Omental fat pad (tissue), 4 donors: ENCODE results near the gene RNF180. TPM values are rescaled to one million over a fixed set of nuclear protein-coding genes. Genes with fewer than 3 reads are reported as not detected.

ENCODE experiments used
- ATAC-seq: fragments of 150-250 bp; one replicate; pipeline ENCODE4 v1.9.1; 2016; ENCODE audit warnings: mild to moderate bottlenecking, moderate library complexity; ENCODE audit not compliant: low FRiP score
- DNase-seq: peaks from one replicate; pipeline ENCODE4 v3.0.0-alpha.2; 2019; ENCODE audit warnings: low spot score
- CTCF ChIP-seq, 3 donors: fragments of 450-650 bp; IDR thresholded peaks; one replicate each; pipeline ENCODE4 v1.5.1; 2016 to 2017; ENCODE audit warnings: antibody characterized with exemption in 3 of 3, mild to moderate bottlenecking in 3 of 3, moderate library complexity in 2 of 3
- total RNA-seq, 4 donors: library from RNA; depleted of rRNA; stranded (reverse); fragments of >200 nt; gene quantifications; one replicate each; pipeline ENCODE4 v1.1.0, GENCODE V29; 2016

Gene RNF180
- total RNA-seq: 10 to 100 TPM in 2 of 4 donors, 1 to 10 TPM in 2; 7.6 to 18.1 (median 11.5) TPM

GRCh38 chr5:64165500-64166200 is at the start of gene RNF180:
TSS of gene RNF180 (plus strand) at chr5:64165843. CDS start at chr5:64200808, 34,965 bp downstream.
- TF ChIP-seq CTCF (IDR thresholded peaks at IDR 0.05): no peak
- ATAC-seq (peak; percentile 74), DNase-seq (no peak)

GRCh38 chr5:64125521-64125920 is 40.1 kb upstream of the RNF180 start:
- no peak for ATAC-seq
- no peak for TF ChIP-seq CTCF (IDR thresholded peaks at IDR 0.05)
- DNase-seq: no peak

DNA sequence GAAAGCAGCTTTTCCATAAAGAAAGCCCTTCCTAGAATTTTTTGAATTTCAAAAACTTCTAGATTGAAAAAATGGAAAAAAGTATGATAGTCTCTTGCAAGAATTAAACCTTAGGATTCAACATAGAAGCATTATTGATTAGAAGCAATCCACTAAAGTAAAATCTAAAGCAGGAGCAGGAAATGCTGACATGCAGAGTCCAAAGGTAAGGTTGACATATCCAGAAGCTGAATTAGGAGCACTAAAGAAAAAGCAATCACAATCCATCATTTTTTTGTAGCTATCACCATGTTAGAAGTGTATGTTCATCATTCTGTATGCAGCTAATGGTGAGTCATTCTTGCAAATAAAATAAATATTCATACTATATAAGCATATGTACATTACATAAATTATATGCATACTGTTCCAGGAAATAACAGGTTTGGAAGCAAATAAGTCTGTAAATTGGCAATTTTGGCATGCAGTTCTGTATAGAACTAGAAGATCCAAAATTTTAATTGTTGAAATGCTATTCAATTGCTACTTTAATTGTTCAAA is 39.4 kb upstream of the RNF180 start:
- no peak for TF ChIP-seq CTCF (IDR thresholded peaks at IDR 0.05)
- ATAC-seq: no peak
- DNase-seq: no peak

- DNase-seq: no peak
- TF ChIP-seq CTCF (IDR thresholded peaks at IDR 0.05): no peak
- no peak for ATAC-seq
These were observed 25.6 kb upstream of the RNF180 start for GRCh38 chr5:64140018-64140417.

- DNase-seq (no peak), ATAC-seq (peak; percentile 83)
- no peak for TF ChIP-seq CTCF (IDR thresholded peaks at IDR 0.05)
These were observed 21.0 kb upstream of the RNF180 start for GRCh38 chr5:64144425-64145215.

DNA sequence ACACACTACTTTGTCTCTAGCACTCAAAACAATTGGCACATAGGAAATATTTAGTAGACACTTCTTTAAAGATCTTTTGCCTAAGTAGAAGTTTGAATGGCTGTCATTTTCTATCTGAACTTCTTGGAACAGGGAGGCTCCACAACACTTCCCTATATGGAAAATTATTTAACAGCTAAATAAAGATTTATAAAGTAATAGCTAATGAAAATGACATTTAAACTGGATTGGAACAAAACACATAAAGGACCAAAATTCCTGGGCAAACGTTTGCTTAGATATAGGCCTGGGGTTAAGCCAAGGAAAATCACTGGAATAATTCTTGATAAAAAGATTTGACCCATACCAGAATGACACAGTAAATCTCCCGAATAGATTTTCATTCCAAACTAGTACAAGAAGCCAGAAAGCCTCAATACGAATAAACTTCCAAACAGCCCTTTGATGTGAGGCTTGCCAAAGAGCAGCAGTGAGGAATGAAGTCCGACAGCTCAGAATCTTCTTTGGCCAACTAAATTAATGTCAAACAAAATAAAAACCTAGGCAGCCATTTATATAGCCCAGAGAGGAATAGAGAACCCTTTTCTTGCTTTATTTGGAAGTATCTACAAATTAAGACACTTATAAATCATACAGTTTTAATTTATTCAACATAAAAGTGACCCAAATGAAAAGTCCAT is 20.3 kb upstream of the RNF180 start:
- ATAC-seq (no peak), DNase-seq (no peak)
- TF ChIP-seq CTCF (IDR thresholded peaks at IDR 0.05): no peak
